K562 (cell line): ENCODE results near the gene ALK. TPM values are rescaled to one million over a fixed set of nuclear protein-coding genes. Genes with fewer than 3 reads are reported as not detected.

Source experiments
- ATAC-seq: fragments of 200-7000 bp; cut with Tn5 transposase; 3 replicates; pipeline ENCODE4 v1.9.1; 2020; ENCODE audit warnings: moderate library complexity
- BruUV-seq: library from RNA; stranded (reverse); fragments of 400-500 nt; replicated peaks from 2 replicates; lab custom pipeline; 2021; lab: Mats Ljungman, UMichigan
- CTCF ChIA-PET: fragments of 300-600 bp; formaldehyde crosslinking; extraction: SDS; loops from one replicate; lab custom pipeline; 2021; ENCODE audit warnings: low intra/inter-chr PET ratio; lab: Yijun Ruan, JAX
- POLR2A ChIA-PET: fragments of 300-600, 350-650 bp; sonication (Branson Sonifier 250); formaldehyde crosslinking; extraction: SDS; loops from one replicate; lab custom pipeline; 2021; ENCODE audit warnings: antibody characterized with exemption, inconsistent platforms; lab: Yijun Ruan, JAX
- DNase-seq, 4 experiments: peaks; one replicate each; pipeline versions ENCODE4 v3.0.0 to v3.0.0-alpha.2; 2011 to 2018; ENCODE audit warnings: low spot score in 3 of 4, mixed read lengths in 3 of 4; ENCODE audit errors: extremely low read depth in 1 of 4
- FAIRE-seq: peaks from 2 replicates; lab custom pipeline; 2011; peaks lifted over from hg19 to GRCh38; lab: Jason Lieb, UNC
- H2AFZ ChIP-seq: 2 replicates; pipeline ENCODE4 v1.6.0; 2011; ENCODE audit warnings: low read depth, low read length, control low read depth, inconsistent platforms
- H3K27ac ChIP-seq: fragments of 200-600 bp; 3 replicates; pipeline ENCODE4 v1.8.0; 2011; ENCODE audit warnings: low read depth, mild to moderate bottlenecking, control low read depth, inconsistent platforms, low read length, moderate library complexity, mixed read lengths; ENCODE audit errors: extremely low read depth
- H3K27me3 ChIP-seq, 2 experiments: fragments of 300-600 bp in 1 of 2; 2 replicates in 1 of 2; 3 replicates in 1 of 2; pipeline versions ENCODE4 v1.6.0 to v1.8.0; 2011; ENCODE audit warnings: inconsistent platforms in 2 of 2, low read length in 2 of 2, mild to moderate bottlenecking in 1 of 2, mixed read lengths in 1 of 2, moderate library complexity in 1 of 2; ENCODE audit not compliant: control insufficient read depth in 2 of 2, insufficient read depth in 2 of 2
- H3K36me3 ChIP-seq: fragments of 300-600 bp; 3 replicates; pipeline ENCODE4 v1.8.0; 2011; ENCODE audit warnings: mild to moderate bottlenecking, low read length, inconsistent platforms; ENCODE audit not compliant: control insufficient read depth, insufficient read depth
- H3K4me1 ChIP-seq, 2 experiments: fragments of 200-600 bp in 1 of 2; replicated peaks in 1 of 2; 2 replicates in 1 of 2; 3 replicates in 1 of 2; pipeline versions ENCODE4 v1.5.1 to v1.8.0; 2011; ENCODE audit warnings: inconsistent platforms in 2 of 2, low read length in 2 of 2, mild to moderate bottlenecking in 1 of 2, mixed read lengths in 1 of 2, moderate library complexity in 1 of 2; ENCODE audit not compliant: control insufficient read depth in 2 of 2, insufficient read depth in 2 of 2
- H3K4me2 ChIP-seq: 2 replicates; pipeline ENCODE4 v1.6.1; 2011; ENCODE audit warnings: low read length, control low read depth, inconsistent platforms, mixed read lengths; ENCODE audit not compliant: insufficient read depth
- H3K4me3 ChIP-seq: fragments of 200-600 bp; sonication (generic), shearing (Covaris generic); 2 replicates; pipeline ENCODE4 v1.5.1; 2016; ENCODE audit warnings: control low read depth, inconsistent platforms
- H3K79me2 ChIP-seq: fragments of 200-600 bp; 3 replicates; pipeline ENCODE4 v1.8.0; 2011; ENCODE audit warnings: low read length, inconsistent platforms; ENCODE audit not compliant: control insufficient read depth, insufficient read depth
- H3K9ac ChIP-seq, 2 experiments: 2 replicates each; pipeline versions ENCODE4 v1.6.0 to v1.6.1; 2011; ENCODE audit warnings: low read depth in 2 of 2, low read length in 2 of 2, control low read depth in 1 of 2, inconsistent platforms in 1 of 2, mild to moderate bottlenecking in 1 of 2, mixed read lengths in 1 of 2; ENCODE audit not compliant: insufficient read depth in 1 of 2
- H3K9me1 ChIP-seq: one replicate; pipeline ENCODE4 v1.6.0; 2011; ENCODE audit warnings: inconsistent platforms, mild to moderate bottlenecking, low read length, moderate library complexity; ENCODE audit not compliant: control insufficient read depth, insufficient read depth
- H3K9me3 ChIP-seq: replicated peaks from 2 replicates; pipeline ENCODE4 v1.5.1; 2011; ENCODE audit warnings: low read depth, low read length, inconsistent platforms; ENCODE audit not compliant: control insufficient read depth, insufficient read depth
- H4K20me1 ChIP-seq: replicated peaks from 2 replicates; pipeline ENCODE4 v1.6.1; 2011; ENCODE audit warnings: low read length, inconsistent platforms, mixed read lengths; ENCODE audit not compliant: control insufficient read depth, insufficient read depth
- ATF1 ChIP-seq, 2 experiments: fragments of 450-650 bp in 1 of 2; IDR thresholded peaks; 2 replicates each; pipeline ENCODE4 v1.6.1; 2016; ENCODE audit warnings: missing compliant biosample characterization in 1 of 2, missing genetic modification characterization in 1 of 2
- CBFA2T3 ChIP-seq: fragments of 450-650 bp; IDR thresholded peaks from 2 replicates; pipeline ENCODE4 v1.6.1; 2017
- CREB3L1 ChIP-seq: fragments of 450-650 bp; IDR thresholded peaks from 2 replicates; pipeline ENCODE4 v1.6.1; 2014; ENCODE audit warnings: low read depth, mild to moderate bottlenecking, moderate library complexity, borderline replicate concordance
- FOXM1 ChIP-seq, 2 experiments: fragments of 450-650 bp in 1 of 2; sonication (generic) in 1 of 2; formaldehyde crosslinking in 1 of 2; IDR thresholded peaks; 2 replicates each; pipeline versions ENCODE4 v1.6.1 to v1.9.0; 2017 to 2022; ENCODE audit warnings: low read depth in 2 of 2, mild to moderate bottlenecking in 2 of 2, missing genetic modification reagents in 1 of 2, moderate library complexity in 1 of 2
- GTF2A2 ChIP-seq: IDR thresholded peaks from 2 replicates; pipeline ENCODE4 v1.6.1; 2016; ENCODE audit warnings: mild to moderate bottlenecking, missing genetic modification characterization, missing compliant biosample characterization
- GTF2F1 ChIP-seq: IDR thresholded peaks from 2 replicates; pipeline ENCODE4 v1.6.1; 2011; ENCODE audit warnings: low read depth, low read length, improper control_type of control experiment
- HBP1 ChIP-seq: fragments of 450-650 bp; formaldehyde crosslinking; IDR thresholded peaks from 2 replicates; pipeline ENCODE4 v1.4.0; 2022; ENCODE audit warnings: missing genetic modification characterization
- HLTF ChIP-seq: fragments of 450-650 bp; IDR thresholded peaks from 2 replicates; pipeline ENCODE4 v1.6.1; 2016
- MECOM ChIP-seq: fragments of 250-450 bp; sonication (Bioruptor Pico); IDR thresholded peaks from 2 replicates; pipeline ENCODE4 v1.8.0; 2022; ENCODE audit warnings: inconsistent platforms
- MTA2 ChIP-seq: fragments of 450-650 bp; IDR thresholded peaks from 2 replicates; pipeline ENCODE4 v1.6.1; 2016; ENCODE audit warnings: low read depth
- RAD21 ChIP-seq, 2 experiments: fragments of 250-450 bp in 1 of 2; fragments of 450-650 bp in 1 of 2; sonication (Bioruptor Pico) in 1 of 2; formaldehyde crosslinking in 1 of 2; IDR thresholded peaks in 1 of 2; conservative IDR thresholded peaks in 1 of 2; 2 replicates each; pipeline versions ENCODE4 v1.4.0 to v1.8.0; 2020 to 2022; ENCODE audit warnings: mild to moderate bottlenecking in 2 of 2, moderate library complexity in 1 of 2
- TFAM ChIP-seq: fragments of 250-450 bp; sonication (Bioruptor Pico); conservative IDR thresholded peaks from 2 replicates; pipeline ENCODE4 v1.5.0; 2021; ENCODE audit warnings: mild to moderate bottlenecking, moderate library complexity
- TRIM28 ChIP-seq: fragments of 450-650 bp; IDR thresholded peaks from 2 replicates; pipeline ENCODE4 v1.6.1; 2017
- ZBTB2 ChIP-seq: fragments of 450-650 bp; IDR thresholded peaks from 2 replicates; pipeline ENCODE4 v1.6.1; 2016; ENCODE audit warnings: antibody characterized with exemption
- ZEB2 ChIP-seq: fragments of 450-650 bp; IDR thresholded peaks from 2 replicates; pipeline ENCODE4 v1.6.1; 2016
- ZKSCAN3 ChIP-seq: fragments of 250-450 bp; sonication (Bioruptor Pico); IDR thresholded peaks from 2 replicates; pipeline ENCODE4 v1.4.0; 2020
- ZNF212 ChIP-seq: fragments of 450-650 bp; formaldehyde crosslinking; IDR thresholded peaks from 2 replicates; pipeline ENCODE4 v1.4.0; 2020; ENCODE audit warnings: mild to moderate bottlenecking
- ZNF239 ChIP-seq: fragments of 250-450 bp; sonication (Bioruptor Pico); IDR thresholded peaks from 2 replicates; pipeline ENCODE4 v1.4.0; 2020; ENCODE audit warnings: mild to moderate bottlenecking
- WGBS: fragments of 100-300 bp; shearing (Covaris generic); methylation state at CpG from one replicate; pipeline ENCODE4 v1.1.6; 2016; ENCODE audit warnings: low coverage, mixed read lengths; ENCODE audit not compliant: insufficient coverage; ENCODE audit errors: missing lambda C conversion rate; 5-methylcytosine and 5-hydroxymethylcytosine counted together
- in situ Hi-C: fragments of 300-500 bp; cut with MboI; formaldehyde crosslinking; loops from 4 replicates; pipeline ENCODE4 v1.15.0; 2018; ENCODE audit warnings: inconsistent platforms, mixed read lengths
- intact Hi-C: fragments of 100-400 bp; cut with micrococcal nuclease; formaldehyde crosslinking; loops from 2 replicates; pipeline ENCODE4 v1.14.2; 2022
- polyA plus RNA-seq, 8 experiments: library from polyadenylated mRNA; depleted of rRNA in 4 of 8; stranded (reverse) in 5 of 8; unstranded in 3 of 8; fragments of >200 nt; fragmentation: Nextera tagmentation in 2 of 8; fragmentation: Illumina TruSeq in 1 of 8; extraction: Ambion mirVana in 2 of 8; extraction: Trizol in 1 of 8; gene quantifications; 2 replicates each; pipeline versions ENCODE4 v1.2.1 to v1.2.3, GENCODE V29; 2011 to 2014; ENCODE audit warnings: inconsistent platforms in 1 of 8, missing spikeins in 1 of 8
- total RNA-seq, 7 experiments: library from RNA; depleted of rRNA in 6 of 7; stranded (reverse); fragments of >200 nt in 6 of 7; fragmentation: Illumina TruSeq in 2 of 7; extraction: Trizol in 2 of 7; gene quantifications; 2 replicates each; pipeline versions ENCODE4 v1.2.1 to v1.2.3, GENCODE V29; 2011 to 2021; ENCODE audit warnings: low replicate concordance in 1 of 7

ALK gene
- total and polyA plus RNA-seq, 9 of the 15 experiments (the other 6 are each of a cell fraction or from before 2014, with no cell fraction given): not detected

DNA sequence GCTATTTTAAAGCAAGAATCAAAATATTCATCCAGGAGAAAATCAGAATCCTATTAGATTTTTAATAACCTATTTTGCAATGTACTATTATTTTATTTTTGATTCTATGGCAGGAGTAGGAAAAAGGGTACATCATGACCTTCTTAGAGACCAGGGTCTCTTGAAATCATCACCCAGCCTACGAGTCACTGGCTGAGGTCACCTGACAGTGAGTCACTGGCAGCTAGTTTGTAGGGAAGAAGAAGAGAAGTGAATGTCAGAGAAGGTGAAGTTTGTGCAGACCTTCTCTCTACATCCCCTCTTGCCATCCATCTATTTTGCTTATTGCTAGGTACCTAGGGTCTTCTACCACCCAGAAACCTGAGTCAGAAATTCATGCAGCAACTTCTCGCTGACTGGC is 144.2 kb downstream of the ALK start:
- WGBS: 0% methylated on average over 2 of the region's 2 CpGs
- no peak for FAIRE-seq
- no peak overlapping the region for H2AFZ ChIP-seq
- H3K9me1 ChIP-seq: no peaks in the 10 kb centered on the region
- H3K79me2 ChIP-seq: no peaks in the 10 kb centered on the region
- H3K4me3 ChIP-seq: no peak overlapping the region
- no peaks in the 10 kb centered on the region for H4K20me1 ChIP-seq
- intact Hi-C loops: no loop called here
- TF ChIP-seq ZNF239: no peak
- TF ChIP-seq TRIM28: no peak
- TF ChIP-seq HLTF: no peak
- no peak for TF ChIP-seq MECOM (CRISPR knock-in tag)
- no peak for TF ChIP-seq GTF2F1
- no peak for TF ChIP-seq ZEB2
- TF ChIP-seq CREB3L1: no peak
- no peak for TF ChIP-seq GTF2A2 (tag)
- no peak for TF ChIP-seq ATF1 (CRISPR knock-in tag; IDR thresholded peaks at IDR 0.05)
- TF ChIP-seq ATF1 (tag; IDR thresholded peaks at IDR 0.05): no peak
- TF ChIP-seq RAD21 (CRISPR knock-in tag; conservative IDR thresholded peaks at IDR 0.05 in 1 of 2, IDR thresholded peaks at IDR 0.05 in 1 of 2): no peak
- no peak for TF ChIP-seq ZKSCAN3 (CRISPR knock-in tag)
- no peak for TF ChIP-seq CBFA2T3
- TF ChIP-seq ZBTB2: no peak
- no peak for TF ChIP-seq HBP1 (CRISPR knock-in tag)
- no peak for TF ChIP-seq FOXM1 (IDR thresholded peaks at IDR 0.05; ENCODE audit: low read depth)
- TF ChIP-seq FOXM1 (CRISPR knock-in tag; IDR thresholded peaks at IDR 0.05; ENCODE audit: low read depth): no peak
- TF ChIP-seq MTA2: no peak
- no peak for TF ChIP-seq TFAM (CRISPR knock-in tag)
- no peak for TF ChIP-seq ZNF212 (CRISPR knock-in tag)
- TF ChIP-seq, all 486 proteins: peak for 0
- no peak for ATAC-seq
- no peak overlapping the region for H3K9ac ChIP-seq
- H3K27me3 ChIP-seq: peaks cover 0 to 4% of the 10 kb centered on the region in 2 experiments; a peak in 1 of 5 replicates
- no peaks in the 10 kb centered on the region for H3K9me3 ChIP-seq
- DNase-seq: no peak
- ChIA-PET CTCF (no interaction called here), POLR2A (interaction anchor here (0.5 kb wide), 1 partner anchor 72 kb away, joined by 3 read pairs; no protein-coding TSS in a partner anchor)
- no peak overlapping the region for H3K4me2 ChIP-seq
- in situ Hi-C loops: no loop called here
- H3K27ac ChIP-seq: no peak overlapping the region
- no TSS peak for BruUV-seq
- H3K4me1 ChIP-seq: no peaks in the 10 kb centered on the region
- H3K36me3 ChIP-seq: no peaks in the 10 kb centered on the region
